HG03025 (cell line): ENCODE results near the gene ARHGEF6.

ENCODE experiments used
- ATAC-seq: cut with Tn5 transposase; IDR thresholded peaks from one replicate; pipeline ENCODE4 v1.9.1; 2021; ENCODE audit warnings: mild to moderate bottlenecking, moderate library complexity; ENCODE audit not compliant: unreplicated experiment, low FRiP score

The ARHGEF6 gene

GRCh38 chrX:136697156-136697555 is 83.6 kb downstream of the ARHGEF6 start:
- ATAC-seq: no peak

GRCh38 chrX:136694431-136695087 is 86.2 kb downstream of the ARHGEF6 start:
- ATAC-seq: peak; percentile 66

- ATAC-seq: no peak
These were observed 88.5 kb downstream of the ARHGEF6 start for GRCh38 chrX:136692271-136692670.

GRCh38 chrX:136691028-136691809 is 89.5 kb downstream of the ARHGEF6 start:
- no peak for ATAC-seq

GRCh38 chrX:136689436-136689835 is 91.3 kb downstream of the ARHGEF6 start:
- no peak for ATAC-seq

- no peak for ATAC-seq
These were observed 93.3 kb downstream of the ARHGEF6 start for GRCh38 chrX:136687457-136687856.

- no peak for ATAC-seq
These were observed 96.6 kb downstream of the ARHGEF6 start for GRCh38 chrX:136684120-136684519.

GRCh38 chrX:136679531-136679930 is 101.2 kb downstream of the ARHGEF6 start:
- no peak for ATAC-seq

GRCh38 chrX:136674270-136674985 is 106.3 kb downstream of the ARHGEF6 start:
- no peak for ATAC-seq

GRCh38 chrX:136671006-136671610 is 109.6 kb downstream of the ARHGEF6 start:
- ATAC-seq: no peak

- ATAC-seq: no peak
These were observed 113.1 kb downstream of the ARHGEF6 start for GRCh38 chrX:136667446-136668168.

- ATAC-seq: peak; percentile 53
These were observed 114.6 kb downstream of the ARHGEF6 start for GRCh38 chrX:136666088-136666487.

- peak; percentile 61 for ATAC-seq
These were observed 115.4 kb downstream of the ARHGEF6 start for GRCh38 chrX:136665258-136665900.

- no peak for ATAC-seq
These were observed 117.8 kb downstream of the ARHGEF6 start for GRCh38 chrX:136662976-136663375.

- no peak for ATAC-seq
These were observed 118.6 kb downstream of the ARHGEF6 start for GRCh38 chrX:136662104-136662503.

- no peak for ATAC-seq
These were observed 119.8 kb downstream of the ARHGEF6 start for GRCh38 chrX:136660896-136661295.

GRCh38 chrX:136659174-136659573 is 121.6 kb downstream of the ARHGEF6 start:
- ATAC-seq: no peak

- no peak for ATAC-seq
These were observed 122.6 kb downstream of the ARHGEF6 start for GRCh38 chrX:136658151-136658550.

- no peak for ATAC-seq
These were observed 124.3 kb downstream of the ARHGEF6 start for GRCh38 chrX:136656361-136656964.
